NCI-H2107 (cell line): Measurements from ENCODE around the gene ADISSP.

ENCODE experiments used
- DNase-seq: peaks from one replicate; lab custom pipeline; 2025; lab: John Stamatoyannopoulos, UW

ADISSP gene

GRCh38 chr20:3714092-3714491 lies 53.5 kb downstream of the ADISSP start:
- DNase-seq: no peak

- DNase-seq: no peak
Observed at GRCh38 chr20:3712279-3712873, 55.2 kb downstream of the ADISSP start, which contains the start of gene SIGLEC1. Gene SIGLEC1, minus strand, starts transcription at chr20:3712600. Its CDS starts 5,472 bp downstream, at chr20:3707128.

GRCh38 chr20:3711484-3711941 lies 56.0 kb downstream of the ADISSP start:
- DNase-seq: no peak

- DNase-seq: peak; percentile 18
Observed at GRCh38 chr20:3710703-3711483, 56.7 kb downstream of the ADISSP start.

GRCh38 chr20:3710011-3710466 lies 57.5 kb downstream of the ADISSP start:
- no peak for DNase-seq

- DNase-seq: no peak
Observed at GRCh38 chr20:3707508-3707899, 60.0 kb downstream of the ADISSP start.

- DNase-seq: no peak
Observed at GRCh38 chr20:3706774-3707507, 60.6 kb downstream of the ADISSP start.

GRCh38 chr20:3705970-3706739 lies 61.4 kb downstream of the ADISSP start:
- no peak for DNase-seq

- DNase-seq: no peak
Observed at GRCh38 chr20:3705491-3705969, 62.0 kb downstream of the ADISSP start.

- DNase-seq: no peak
Observed at GRCh38 chr20:3704087-3704486, 63.5 kb downstream of the ADISSP start.
